Pulmonary artery endothelial cell (primary cell): ENCODE results near the gene LCNL1. TPM values are rescaled to one million over a fixed set of nuclear protein-coding genes. Genes with fewer than 3 reads are reported as not detected.

Source experiments
- total RNA-seq: library from RNA; depleted of rRNA; stranded (reverse); fragments of >200 nt; gene quantifications from 2 replicates; pipeline ENCODE4 v1.2.3, GENCODE V29; 2014

Gene LCNL1
- total RNA-seq, 1 donor from 2014 or later: not detected

Other genes with a start within 250 kb of the LCNL1 start
- gene LCN10, start 240.1 kb upstream of the LCNL1 start, total RNA-seq: under 0.01 TPM in 1 of 2 replicates, not detected in the other
- gene LCN6, start 234.5 kb upstream of the LCNL1 start, total RNA-seq: not detected in 2 replicates
- not detected in 2 replicates for gene LCN8, start 224.8 kb upstream of the LCNL1 start, total RNA-seq
- not detected in 2 replicates for gene LCN15, start 218.5 kb upstream of the LCNL1 start, total RNA-seq
- 47.5 and 73.2 TPM in 2 replicates for gene TMEM141, start 191.6 kb upstream of the LCNL1 start, total RNA-seq
- gene CCDC183, start 186.7 kb upstream of the LCNL1 start, total RNA-seq: 0.18 and 0.26 TPM in 2 replicates
- 85.5 and 96.1 TPM in 2 replicates for gene RABL6, start 175.0 kb upstream of the LCNL1 start, total RNA-seq
- gene AJM1, start 140.5 kb upstream of the LCNL1 start, total RNA-seq: 0.66 and 0.78 TPM in 2 replicates
- 150 and 171 TPM in 2 replicates for gene PHPT1, start 133.6 kb upstream of the LCNL1 start, total RNA-seq
- gene MAMDC4, start 130.6 kb upstream of the LCNL1 start, total RNA-seq: 0.86 and 2.1 TPM in 2 replicates
- gene EDF1, start 116.7 kb upstream of the LCNL1 start, total RNA-seq: 279 and 309 TPM in 2 replicates
- 12.7 and 23.9 TPM in 2 replicates for gene TRAF2, start 96.5 kb upstream of the LCNL1 start, total RNA-seq
- 171 and 182 TPM in 2 replicates for gene FBXW5, start 38.3 kb upstream of the LCNL1 start, total RNA-seq
- 0.67 TPM in 1 of 2 replicates, not detected in the other for gene C8G, start 37.8 kb upstream of the LCNL1 start, total RNA-seq
- gene LCN12, start 30.7 kb upstream of the LCNL1 start, total RNA-seq: not detected in 2 replicates
- not detected in 2 replicates for gene PTGDS, start 5.5 kb upstream of the LCNL1 start, total RNA-seq
- gene PAXX, start 9.4 kb downstream of the LCNL1 start, total RNA-seq: 17.8 and 18.0 TPM in 2 replicates
- gene CLIC3, start 13.6 kb downstream of the LCNL1 start, total RNA-seq: 0.33 and 0.46 TPM in 2 replicates
- gene ABCA2, start 45.2 kb downstream of the LCNL1 start, total RNA-seq: 7.9 and 15.7 TPM in 2 replicates
- not detected in 2 replicates for gene FUT7, start 49.1 kb downstream of the LCNL1 start, total RNA-seq
- 31.2 and 33.0 TPM in 2 replicates for gene NPDC1, start 63.2 kb downstream of the LCNL1 start, total RNA-seq
- gene ENTPD2, start 71.1 kb downstream of the LCNL1 start, total RNA-seq: not detected in 2 replicates
- 17.6 and 31.1 TPM in 2 replicates for gene SAPCD2, start 87.6 kb downstream of the LCNL1 start, total RNA-seq
- 15.4 and 17.0 TPM in 2 replicates for gene UAP1L1, start 94.5 kb downstream of the LCNL1 start, total RNA-seq
- gene MAN1B1, start 104.0 kb downstream of the LCNL1 start, total RNA-seq: 58.1 and 76.7 TPM in 2 replicates
- 73.7 and 133 TPM in 2 replicates for gene DPP7, start 131.7 kb downstream of the LCNL1 start, total RNA-seq
- gene GRIN1, start 156.2 kb downstream of the LCNL1 start, total RNA-seq: 0.04 and 0.26 TPM in 2 replicates
- gene LRRC26, start 187.1 kb downstream of the LCNL1 start, total RNA-seq: not detected in 2 replicates
- not detected in 2 replicates for gene TMEM210, start 189.1 kb downstream of the LCNL1 start, total RNA-seq
- 24.4 and 30.5 TPM in 2 replicates for gene ANAPC2, start 205.6 kb downstream of the LCNL1 start, total RNA-seq
- gene SSNA1, start 205.7 kb downstream of the LCNL1 start, total RNA-seq: 107 and 115 TPM in 2 replicates
- 5.1 and 6.4 TPM in 2 replicates for gene TPRN, start 217.7 kb downstream of the LCNL1 start, total RNA-seq
- 26.1 and 34.2 TPM in 2 replicates for gene TMEM203, start 222.7 kb downstream of the LCNL1 start, total RNA-seq
- 3.5 and 4.2 TPM in 2 replicates for gene NDOR1, start 222.7 kb downstream of the LCNL1 start, total RNA-seq
- gene RNF208, start 239.2 kb downstream of the LCNL1 start, total RNA-seq: 0.07 and 0.33 TPM in 2 replicates
- gene CYSRT1, start 242.2 kb downstream of the LCNL1 start, total RNA-seq: 0.11 and 0.46 TPM in 2 replicates
- 0.07 TPM in 2 replicates for gene RNF224, start 244.5 kb downstream of the LCNL1 start, total RNA-seq
- gene SLC34A3, start 247.9 kb downstream of the LCNL1 start, total RNA-seq: not detected in 2 replicates